Right lobe of liver (tissue), 6 donors: ENCODE measurements around the gene STK32A. TPM values are rescaled to one million over a fixed set of nuclear protein-coding genes. Genes with fewer than 3 reads are reported as not detected.

Experiments
- ATAC-seq, 4 donors: fragments of 200-7000 bp; cut with Tn5 transposase; one replicate each; pipeline ENCODE4 v1.9.1; 2020; ENCODE audit warnings: mild to moderate bottlenecking in 4 of 4, moderate library complexity in 4 of 4
- DNase-seq, 3 donors: peaks; one replicate each; pipeline ENCODE4 v3.0.0-alpha.2; 2020
- H3K27ac ChIP-seq, 3 donors: fragments of 200-600 bp; one replicate each; pipeline ENCODE4 v1.8.0; 2022
- H3K27me3 ChIP-seq, 2 donors: fragments of 200-600 bp; one replicate each; pipeline ENCODE4 v1.8.0; 2022
- H3K36me3 ChIP-seq, 4 donors: fragments of 200-600 bp; sonication (generic) in 1 of 4; one replicate each; pipeline versions ENCODE4 v1.5.1 to v1.8.0; 2017 to 2022; ENCODE audit warnings: control low read depth in 1 of 4
- H3K4me1 ChIP-seq, 4 donors: fragments of 200-600 bp; sonication (generic) in 1 of 4; one replicate each; pipeline versions ENCODE4 v1.5.1 to v1.8.0; 2017 to 2022; ENCODE audit warnings: control low read depth in 1 of 4
- H3K4me3 ChIP-seq, 3 donors: fragments of 200-600 bp; one replicate each; pipeline ENCODE4 v1.8.0; 2022
- H3K9me3 ChIP-seq, 4 donors: fragments of 200-600 bp; sonication (generic) in 1 of 4; one replicate each; pipeline versions ENCODE4 v1.5.1 to v1.8.0; 2017 to 2022; ENCODE audit warnings: control low read depth in 1 of 4
- POLR2A ChIP-seq: fragments of 450-650 bp; IDR thresholded peaks from one replicate; pipeline ENCODE4 v1.6.1; 2017; ENCODE audit warnings: antibody characterized with exemption, mild to moderate bottlenecking
- WGBS: methylation state at CpG from one replicate; pipeline ENCODE4 v1.1.6; 2018; ENCODE audit warnings: low coverage, low lambda C conversion rate; ENCODE audit not compliant: insufficient coverage; ENCODE audit errors: missing lambda C conversion rate; 5-methylcytosine and 5-hydroxymethylcytosine counted together
- intact Hi-C, 2 donors: fragments of 100-400 bp; cut with DNase I; formaldehyde crosslinking; loops; one replicate each; pipeline versions ENCODE4 v1.11.2 to v1.14.1; 2022
- total RNA-seq, 6 experiments: library from RNA; depleted of rRNA in 2 of 6; stranded (reverse); fragments of >200 nt in 2 of 6; fragmentation: NEBNext Ultra II Directional in 3 of 6; extraction: Animal tissue kit (Norgen Biotek cat#: 25700) in 3 of 6; gene quantifications; one replicate each; pipeline versions ENCODE4 v1.1.0 to v1.2.4, GENCODE V29; 2016 to 2023
- TF ChIP-seq, protein P1 (sequence below), 4 donors: fragments of 200-600 bp in 3 of 4; fragments of 450-650 bp in 1 of 4; IDR thresholded peaks; one replicate each; pipeline versions ENCODE4 v1.5.1 to v1.8.0; 2016 to 2022; ENCODE audit warnings: antibody characterized with exemption in 4 of 4, mild to moderate bottlenecking in 2 of 4
- donor health status: DM: no; HTN: yes; CAD: no.
- donor health status: DM: no; HTN: no; CAD: no.
- donor health status: DM: no; HTN: no; CAD: no.
- donor health status: DM: no; HTN: yes; CAD: no.
- donor health status: DM: no; HTN: yes; CAD: no.

STK32A gene
- total RNA-seq, 6 experiments from 2014 or later = 0.05 to 0.42 (median 0.15) TPM; not detected in 3

DNA sequence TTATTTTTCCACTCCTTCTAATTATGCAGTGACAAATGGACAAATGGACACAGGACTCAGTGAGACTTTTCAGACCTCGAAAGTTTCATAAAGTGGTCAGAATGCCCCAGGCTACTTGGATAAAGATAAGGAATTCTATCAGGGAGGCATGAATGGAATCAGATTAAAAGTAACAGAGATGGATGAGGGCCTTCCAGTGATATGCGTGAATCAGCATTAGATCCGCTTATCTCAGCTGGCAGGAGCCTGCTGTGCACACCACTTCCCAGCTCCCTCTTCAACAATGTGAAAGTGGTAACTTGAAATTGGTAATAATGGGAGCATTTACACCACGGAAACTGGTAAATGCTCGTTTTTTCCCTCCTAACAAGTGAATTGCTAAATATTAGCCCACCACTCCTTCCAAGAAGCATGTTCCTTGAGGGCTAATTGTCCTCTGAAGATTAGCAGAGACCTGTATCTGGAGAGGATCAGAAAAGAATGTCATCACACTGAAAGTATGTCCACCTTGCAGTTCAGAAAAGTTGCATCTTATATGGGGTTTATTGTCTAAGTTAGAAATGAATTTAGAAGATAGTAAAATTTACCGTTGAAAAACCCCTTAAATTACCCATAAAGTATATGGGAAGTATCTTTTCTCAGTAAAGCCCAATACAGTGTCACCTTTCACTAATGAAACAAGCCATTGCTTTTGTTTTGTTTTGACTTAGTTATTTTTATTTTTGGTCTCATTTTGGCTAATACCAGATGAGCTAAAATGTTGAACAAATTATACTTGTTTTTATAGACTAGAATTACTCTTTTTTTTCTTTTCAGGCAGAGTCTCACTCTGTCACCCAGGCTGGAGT, 149.7 kb downstream of the STK32A start:
- WGBS = 59% methylated on average over 6 of the region's 6 CpGs
- intact Hi-C loops = no loop called here
- no peak for ATAC-seq
- TF ChIP-seq, protein P1, sequence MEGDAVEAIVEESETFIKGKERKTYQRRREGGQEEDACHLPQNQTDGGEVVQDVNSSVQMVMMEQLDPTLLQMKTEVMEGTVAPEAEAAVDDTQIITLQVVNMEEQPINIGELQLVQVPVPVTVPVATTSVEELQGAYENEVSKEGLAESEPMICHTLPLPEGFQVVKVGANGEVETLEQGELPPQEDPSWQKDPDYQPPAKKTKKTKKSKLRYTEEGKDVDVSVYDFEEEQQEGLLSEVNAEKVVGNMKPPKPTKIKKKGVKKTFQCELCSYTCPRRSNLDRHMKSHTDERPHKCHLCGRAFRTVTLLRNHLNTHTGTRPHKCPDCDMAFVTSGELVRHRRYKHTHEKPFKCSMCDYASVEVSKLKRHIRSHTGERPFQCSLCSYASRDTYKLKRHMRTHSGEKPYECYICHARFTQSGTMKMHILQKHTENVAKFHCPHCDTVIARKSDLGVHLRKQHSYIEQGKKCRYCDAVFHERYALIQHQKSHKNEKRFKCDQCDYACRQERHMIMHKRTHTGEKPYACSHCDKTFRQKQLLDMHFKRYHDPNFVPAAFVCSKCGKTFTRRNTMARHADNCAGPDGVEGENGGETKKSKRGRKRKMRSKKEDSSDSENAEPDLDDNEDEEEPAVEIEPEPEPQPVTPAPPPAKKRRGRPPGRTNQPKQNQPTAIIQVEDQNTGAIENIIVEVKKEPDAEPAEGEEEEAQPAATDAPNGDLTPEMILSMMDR (IDR thresholded peaks at IDR 0.05) = no peak
- TF ChIP-seq POLR2A = no peak
- H3K27me3 ChIP-seq = no peaks in the 10 kb centered on the region
- H3K36me3 ChIP-seq = no peaks in the 10 kb centered on the region
- no peak overlapping the region for H3K4me3 ChIP-seq
- H3K27ac ChIP-seq = no peak overlapping the region
- H3K9me3 ChIP-seq = no peaks in the 10 kb centered on the region
- DNase-seq = no peak
- no peaks in the 10 kb centered on the region for H3K4me1 ChIP-seq

GRCh38 chr5:147387109-147387508, 152.3 kb downstream of the STK32A start:
- no peak overlapping the region for H3K4me3 ChIP-seq
- intact Hi-C loops = no loop called here
- DNase-seq (no peak), ATAC-seq (no peak)
- H3K4me1 ChIP-seq = no peaks in the 10 kb centered on the region
- no peaks in the 10 kb centered on the region for H3K36me3 ChIP-seq
- WGBS = 40% methylated on average over 2 of the region's 4 CpGs
- no peaks in the 10 kb centered on the region for H3K9me3 ChIP-seq
- H3K27me3 ChIP-seq = no peaks in the 10 kb centered on the region
- no peak overlapping the region for H3K27ac ChIP-seq
- TF ChIP-seq, protein P1 (IDR thresholded peaks at IDR 0.05) = no peak
- TF ChIP-seq POLR2A = no peak

DNA sequence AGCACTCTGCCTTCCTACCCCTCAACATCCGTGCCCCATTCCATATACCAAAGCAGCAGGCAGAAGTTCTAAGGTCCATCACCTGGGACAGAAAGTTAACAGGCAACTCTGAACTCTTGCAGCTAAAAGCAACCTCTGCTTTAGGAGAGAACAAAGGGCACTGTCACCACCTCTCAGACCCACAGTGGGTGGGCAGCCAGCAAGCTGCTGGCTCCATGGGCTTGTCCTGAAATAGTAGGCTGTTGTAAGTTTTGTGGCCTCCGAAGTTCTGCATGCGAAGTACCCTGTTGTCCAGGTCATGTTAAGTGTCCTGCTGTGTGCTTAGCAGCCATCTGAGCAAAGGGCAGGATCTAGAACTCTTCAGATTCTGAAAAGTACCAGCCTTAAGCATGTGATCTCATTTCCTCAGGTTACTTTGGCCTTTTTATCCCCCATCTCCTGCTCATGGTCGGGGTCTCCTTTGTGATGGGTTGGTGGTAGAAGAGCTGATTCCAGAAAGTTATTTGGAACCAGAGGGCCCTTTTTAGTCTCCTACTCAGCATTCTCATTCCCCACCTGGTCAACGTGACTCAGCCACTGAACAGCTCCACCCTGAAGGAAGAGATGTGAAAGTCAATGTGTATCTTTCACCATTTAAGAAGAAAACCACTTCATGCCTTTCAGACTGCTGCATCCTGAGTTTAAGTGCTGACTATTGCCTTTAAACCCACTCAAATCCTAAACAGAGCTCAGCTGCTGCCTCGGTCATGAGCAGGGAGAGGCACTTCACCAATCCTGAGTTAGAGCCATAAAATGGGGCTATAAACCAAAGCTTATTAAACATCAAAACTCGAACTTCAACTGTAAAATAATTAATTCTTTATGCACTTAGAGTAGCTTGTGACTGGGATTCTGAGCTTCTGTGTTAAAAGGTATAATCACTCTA, 153.6 kb downstream of the STK32A start:
- Histone ChIP-seq H3K4me3 (no peak overlapping the region), H3K4me1 (no peaks in the 10 kb centered on the region), H3K36me3 (no peaks in the 10 kb centered on the region), H3K27me3 (no peaks in the 10 kb centered on the region), H3K9me3 (no peaks in the 10 kb centered on the region), H3K27ac (no peak overlapping the region)
- intact Hi-C loops = no loop called here
- TF ChIP-seq POLR2A = no peak
- TF ChIP-seq, protein P1 (IDR thresholded peaks at IDR 0.05) = no peak
- no peak for ATAC-seq
- DNase-seq = no peak
- 38% methylated on average over 6 of the region's 7 CpGs for WGBS

DNA sequence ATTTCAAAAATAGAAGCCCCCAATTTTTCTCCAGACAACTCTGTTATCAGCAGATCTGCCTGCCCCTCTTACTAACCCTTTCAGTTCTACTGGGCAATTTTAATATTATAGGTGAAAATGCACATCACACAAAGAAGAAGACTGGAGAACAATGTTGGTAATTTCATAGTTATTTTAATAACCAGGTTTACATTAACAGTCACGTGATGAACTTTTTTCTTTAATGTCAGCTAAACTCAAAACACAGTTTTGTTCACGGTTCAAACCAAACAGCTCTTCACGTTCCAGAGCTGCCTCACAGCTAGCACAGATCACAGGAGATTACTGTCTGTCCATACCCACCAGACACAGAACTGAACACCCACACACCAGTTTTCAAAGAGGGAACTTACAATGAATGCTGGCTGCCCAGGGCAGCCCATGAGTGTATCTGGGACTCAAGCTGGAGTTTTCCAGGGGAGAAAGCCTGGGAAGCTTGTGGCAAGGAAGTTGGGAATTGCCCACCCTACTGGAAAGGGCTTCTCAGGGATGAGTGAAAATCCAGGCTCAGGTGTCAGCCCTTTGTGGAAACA, 155.9 kb downstream of the STK32A start:
- ATAC-seq (no peak), DNase-seq (no peak)
- TF ChIP-seq POLR2A = no peak
- TF ChIP-seq, protein P1 (IDR thresholded peaks at IDR 0.05) = no peak
- intact Hi-C loops = no loop called here
- no peaks in the 10 kb centered on the region for H3K4me1 ChIP-seq
- 30% methylated on average over 3 of the region's 3 CpGs for WGBS
- no peak overlapping the region for H3K4me3 ChIP-seq
- H3K36me3 ChIP-seq = no peaks in the 10 kb centered on the region
- no peak overlapping the region for H3K27ac ChIP-seq
- no peaks in the 10 kb centered on the region for H3K27me3 ChIP-seq
- H3K9me3 ChIP-seq = no peaks in the 10 kb centered on the region
